Epithelial cell of proximal tubule (primary cell): ENCODE results near the gene RPS17. TPM values are rescaled to one million over a fixed set of nuclear protein-coding genes. Genes with fewer than 3 reads are reported as not detected.
"Not testable (repeated sequence)": the region's sequence is repeated elsewhere in the genome, so short reads cannot be mapped to it uniquely, and the experiment has no call there.

ENCODE experiments used
- DNase-seq: peaks from one replicate; pipeline ENCODE4 v3.0.0-alpha.2; 2011; ENCODE audit warnings: low read depth
- H3K4me3 ChIP-seq: 2 replicates; pipeline ENCODE4 v1.5.1; 2011; ENCODE audit warnings: low read depth, mild to moderate bottlenecking, low read length
- total RNA-seq: library from RNA; depleted of rRNA; stranded (reverse); fragments of >200 nt; gene quantifications from 2 replicates; pipeline ENCODE4 v1.2.3, GENCODE V29; 2015
- TF ChIP-seq, protein P1 (sequence below): conservative IDR thresholded peaks from 2 replicates; pipeline ENCODE4 v1.5.1; 2012; ENCODE audit warnings: low read depth, mild to moderate bottlenecking, low read length

The RPS17 gene
- total RNA-seq, 1 donor from 2014 or later: 4,952 TPM

DNA sequence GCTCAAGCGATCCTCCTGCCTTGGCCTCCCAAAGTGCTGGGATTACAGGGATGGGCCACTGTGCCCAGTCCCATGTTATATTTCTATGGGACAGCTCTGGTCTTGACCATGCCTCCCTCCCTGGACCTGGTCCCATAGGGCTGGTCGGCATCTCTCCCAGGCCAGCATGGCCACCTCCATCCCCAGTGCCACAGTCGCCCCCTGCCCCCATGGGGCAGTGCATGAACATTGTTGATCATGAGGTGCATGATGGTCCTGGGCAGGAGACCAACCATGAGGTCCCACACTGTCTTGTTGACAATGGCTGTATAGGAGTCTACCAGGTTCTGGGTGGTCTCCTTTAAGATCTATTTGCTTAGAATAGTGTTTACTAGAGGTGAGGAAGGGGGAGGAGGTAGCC is 6.5 kb downstream of the RPS17 start:
- no peak overlapping the region for H3K4me3 ChIP-seq
- DNase-seq: no peak
- TF ChIP-seq, protein P1, sequence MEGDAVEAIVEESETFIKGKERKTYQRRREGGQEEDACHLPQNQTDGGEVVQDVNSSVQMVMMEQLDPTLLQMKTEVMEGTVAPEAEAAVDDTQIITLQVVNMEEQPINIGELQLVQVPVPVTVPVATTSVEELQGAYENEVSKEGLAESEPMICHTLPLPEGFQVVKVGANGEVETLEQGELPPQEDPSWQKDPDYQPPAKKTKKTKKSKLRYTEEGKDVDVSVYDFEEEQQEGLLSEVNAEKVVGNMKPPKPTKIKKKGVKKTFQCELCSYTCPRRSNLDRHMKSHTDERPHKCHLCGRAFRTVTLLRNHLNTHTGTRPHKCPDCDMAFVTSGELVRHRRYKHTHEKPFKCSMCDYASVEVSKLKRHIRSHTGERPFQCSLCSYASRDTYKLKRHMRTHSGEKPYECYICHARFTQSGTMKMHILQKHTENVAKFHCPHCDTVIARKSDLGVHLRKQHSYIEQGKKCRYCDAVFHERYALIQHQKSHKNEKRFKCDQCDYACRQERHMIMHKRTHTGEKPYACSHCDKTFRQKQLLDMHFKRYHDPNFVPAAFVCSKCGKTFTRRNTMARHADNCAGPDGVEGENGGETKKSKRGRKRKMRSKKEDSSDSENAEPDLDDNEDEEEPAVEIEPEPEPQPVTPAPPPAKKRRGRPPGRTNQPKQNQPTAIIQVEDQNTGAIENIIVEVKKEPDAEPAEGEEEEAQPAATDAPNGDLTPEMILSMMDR: no peak

DNA sequence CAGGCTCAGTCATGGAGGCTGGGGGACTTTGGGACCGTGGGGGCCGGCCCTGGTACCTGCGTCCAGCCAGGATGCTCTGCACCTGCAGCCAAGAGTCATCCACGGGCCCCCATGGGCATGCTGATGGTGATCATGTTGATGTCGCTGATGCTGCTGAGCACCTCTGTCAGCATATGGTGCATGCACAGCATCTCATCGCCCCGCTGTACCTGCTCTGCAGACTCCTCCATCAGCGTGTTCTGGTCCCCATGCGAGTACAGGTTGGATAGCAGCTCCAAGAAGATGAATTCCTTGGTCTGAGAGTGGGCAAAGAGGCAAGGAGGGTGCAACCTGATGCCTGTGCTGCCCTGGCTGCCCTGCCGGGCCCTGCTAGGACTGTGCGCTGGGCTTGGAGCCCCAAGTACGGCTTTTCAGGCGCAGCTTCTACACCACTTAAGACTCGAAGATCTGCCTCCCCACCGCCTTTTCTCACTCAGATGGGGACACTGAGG is 7.2 kb downstream of the RPS17 start:
- no peak for DNase-seq
- TF ChIP-seq, protein P1: no peak
- H3K4me3 ChIP-seq: no peak overlapping the region

DNA sequence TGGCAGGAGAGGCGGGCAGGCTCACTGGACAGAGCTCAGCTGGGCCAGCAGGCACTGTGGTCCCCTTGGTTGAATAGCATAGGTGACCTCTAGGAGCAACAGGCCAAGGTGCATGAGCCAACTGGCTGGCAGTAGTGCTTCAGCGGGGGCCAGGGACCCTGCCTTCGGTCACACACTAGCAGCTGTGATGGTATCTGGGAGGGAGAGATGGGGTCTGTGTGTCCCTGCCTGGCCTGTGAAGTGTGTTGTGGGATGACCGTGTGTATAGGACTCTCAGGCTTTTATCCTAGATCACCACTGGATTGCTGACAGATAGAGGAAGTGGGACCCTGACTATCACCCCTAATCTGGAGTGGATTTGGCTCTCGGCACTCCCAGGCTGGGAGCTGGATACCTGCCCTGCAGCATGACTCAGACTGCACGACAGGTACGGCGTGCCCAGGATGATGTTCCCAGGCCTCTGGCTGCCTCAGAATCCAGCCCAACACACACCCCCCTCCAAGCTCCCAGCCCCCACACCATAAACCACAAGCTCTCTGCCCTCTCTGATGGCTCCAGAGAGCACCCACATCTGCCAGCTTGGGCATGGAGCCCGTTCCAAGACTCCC is 7.8 kb downstream of the RPS17 start:
- no peak overlapping the region for H3K4me3 ChIP-seq
- TF ChIP-seq, protein P1: no peak
- DNase-seq: no peak

DNA sequence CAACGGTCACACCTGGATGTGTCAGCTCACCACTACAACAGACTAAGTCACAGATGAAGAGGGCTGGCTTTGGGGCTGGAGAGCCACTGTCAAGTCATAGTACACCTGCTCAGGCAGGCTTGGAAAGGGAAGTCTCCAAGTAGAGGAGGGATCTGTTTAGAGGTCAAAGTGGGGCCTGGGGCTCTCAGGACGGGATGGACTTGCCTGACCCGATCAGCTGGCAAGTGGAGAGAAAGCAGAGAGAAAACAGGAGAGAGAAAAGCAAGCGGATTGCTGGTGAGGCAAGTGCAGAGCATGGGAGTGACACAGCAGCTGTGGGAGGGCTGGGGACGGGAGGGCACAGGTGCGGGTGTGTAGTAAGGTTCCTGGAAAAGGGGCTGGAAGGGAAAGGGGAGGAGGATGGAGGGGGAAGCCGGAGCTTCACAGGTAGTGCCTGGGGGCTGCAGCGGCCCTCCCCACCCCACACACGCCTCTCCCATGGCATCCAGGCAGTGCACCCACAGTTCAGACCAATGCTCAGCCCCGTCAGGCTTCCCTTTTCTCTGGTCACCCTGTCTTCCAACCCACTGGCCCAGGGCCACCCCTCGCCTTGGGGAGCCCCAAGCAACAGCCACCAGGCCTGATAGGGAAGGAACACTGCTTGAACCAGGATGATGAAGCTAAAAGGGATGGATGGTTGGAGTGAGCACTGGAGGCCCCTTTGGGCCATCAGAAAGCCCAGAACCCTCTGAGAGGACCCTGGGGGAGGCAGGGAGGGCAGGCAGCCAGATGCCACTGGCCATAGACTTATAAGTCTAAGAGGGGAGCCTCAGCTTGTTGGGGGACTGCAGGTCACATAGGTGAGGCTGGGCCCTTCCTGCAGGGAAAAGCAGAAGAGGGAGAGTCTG is 8.5 kb downstream of the RPS17 start:
- H3K4me3 ChIP-seq: no peak overlapping the region
- TF ChIP-seq, protein P1: no peak
- no peak for DNase-seq

DNA sequence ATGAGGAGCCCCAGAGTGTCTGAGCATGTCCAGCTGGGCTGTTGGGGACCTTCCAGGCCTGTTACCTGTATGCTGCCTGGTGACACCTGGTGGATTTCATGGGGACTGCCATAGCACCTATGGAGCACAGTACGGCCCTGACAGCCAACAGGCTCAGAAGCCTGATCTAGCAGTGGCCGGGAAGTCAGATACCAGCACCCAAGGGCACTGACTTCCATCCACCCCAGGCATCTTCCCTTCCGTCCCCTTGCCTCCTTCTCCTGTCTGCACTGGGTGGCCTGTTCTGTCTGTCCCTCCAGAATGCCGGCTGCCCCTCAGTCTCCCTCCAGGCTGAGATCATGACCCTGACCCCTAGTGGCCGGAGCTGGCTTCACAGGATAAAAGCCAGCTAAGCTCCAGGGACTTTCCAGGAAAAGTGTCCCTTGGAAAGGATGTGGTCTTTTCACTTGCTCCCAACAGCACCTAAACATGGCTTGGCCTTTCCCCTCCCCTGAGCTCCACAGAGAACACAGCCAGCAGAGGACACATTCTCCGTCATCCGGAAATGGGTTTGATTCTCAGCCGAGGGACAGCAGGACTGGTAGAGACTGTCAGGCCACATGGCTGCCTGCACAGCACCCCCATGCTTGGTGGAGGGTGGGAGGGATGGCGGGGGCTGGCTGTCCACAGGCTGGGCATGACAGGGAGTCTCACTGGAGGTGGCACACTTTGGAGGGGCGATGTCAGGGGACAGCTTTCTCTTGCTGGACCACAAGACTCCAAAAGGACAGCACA is 9.5 kb downstream of the RPS17 start:
- peak; percentile 22 for DNase-seq
- peak overlapping the region; percentile 50 for H3K4me3 ChIP-seq
- TF ChIP-seq, protein P1: peak; percentile 76

DNA sequence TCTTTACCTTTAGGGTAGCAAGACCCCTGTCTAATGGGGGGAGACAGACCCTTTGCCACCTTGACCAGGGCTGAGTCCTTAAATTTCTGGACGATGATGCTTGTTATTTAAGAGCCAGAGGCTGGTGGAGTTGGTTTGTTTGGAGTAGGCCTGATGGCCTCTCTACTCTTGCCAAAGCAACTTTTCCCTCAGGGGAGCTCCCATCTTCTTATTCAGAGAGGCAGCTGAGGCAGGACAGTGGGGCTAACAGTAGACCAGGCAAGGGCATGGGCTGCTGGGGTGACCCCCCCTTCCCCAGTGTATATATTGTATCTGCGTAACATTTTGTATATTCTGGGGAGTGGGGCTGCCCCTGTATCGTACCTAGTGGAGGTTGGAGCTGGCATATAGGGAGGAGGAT is 10.3 kb downstream of the RPS17 start:
- no peak for DNase-seq
- TF ChIP-seq, protein P1: no peak

DNA sequence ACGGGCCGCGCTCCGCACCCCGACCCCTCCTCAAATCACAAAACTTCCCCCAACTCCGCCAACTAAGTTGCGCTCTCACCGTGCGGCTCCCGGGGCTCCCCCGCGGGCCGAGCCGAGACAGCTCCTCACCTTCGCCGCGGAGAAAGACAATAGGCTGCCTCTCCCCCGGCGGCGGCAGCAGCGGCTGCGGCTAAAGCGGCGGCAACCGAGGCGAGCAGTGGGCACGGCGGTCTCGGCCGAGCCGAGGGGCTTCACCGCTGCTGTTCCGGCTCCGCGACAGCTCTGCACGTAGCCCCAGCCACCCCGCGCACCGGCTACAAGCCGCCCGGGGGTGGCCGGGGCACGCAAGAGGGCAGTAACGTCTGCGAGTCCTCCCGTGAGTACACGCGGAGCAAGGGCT is 26.7 kb downstream of the RPS17 start:
- DNase-seq, H3K4me3 ChIP-seq: not testable (repeated sequence)

More for the DNA sequence above, 10.3 kb downstream of the RPS17 start:
- no peak overlapping the region for H3K4me3 ChIP-seq

DNA sequence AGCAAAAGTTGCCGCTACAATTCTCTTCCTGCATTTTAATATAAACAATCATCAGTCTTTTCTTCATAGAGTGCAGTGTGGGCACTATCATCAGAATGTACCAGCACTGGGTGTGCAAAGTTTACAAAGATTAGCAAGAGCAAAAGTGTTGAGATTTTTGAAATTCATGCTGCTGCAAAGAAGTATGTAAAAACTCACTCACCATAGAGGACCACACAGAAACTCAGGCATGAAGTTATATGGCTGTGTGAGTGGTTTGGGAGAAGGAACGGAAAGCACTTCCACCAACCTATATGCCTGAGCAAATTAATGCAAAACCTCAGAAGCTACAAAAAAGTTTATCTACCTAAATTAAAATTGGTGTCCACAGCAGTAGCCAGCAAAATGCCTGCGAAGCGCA is 32.6 kb downstream of the RPS17 start:
- not testable (repeated sequence) for H3K4me3 ChIP-seq, DNase-seq

DNA sequence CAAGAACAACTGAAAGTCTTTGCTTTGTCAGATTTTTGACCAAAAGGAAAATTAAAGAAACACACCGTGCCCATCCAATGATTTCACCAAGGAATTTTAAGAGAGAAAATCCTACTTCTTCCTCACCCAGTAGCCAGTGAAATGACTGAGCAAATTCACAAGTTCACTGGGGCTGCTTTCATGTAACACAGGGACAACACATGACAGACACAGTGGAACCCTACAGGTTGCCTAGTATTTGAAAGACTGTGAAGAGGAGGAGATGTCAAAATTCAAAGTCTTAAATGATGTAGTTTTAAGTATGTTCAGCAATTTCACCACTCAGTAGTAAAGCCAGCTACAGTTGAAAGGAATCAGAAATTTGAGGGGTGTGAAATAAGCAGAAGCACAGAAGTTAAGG is 33.2 kb downstream of the RPS17 start:
- DNase-seq, H3K4me3 ChIP-seq: not testable (repeated sequence)

DNA sequence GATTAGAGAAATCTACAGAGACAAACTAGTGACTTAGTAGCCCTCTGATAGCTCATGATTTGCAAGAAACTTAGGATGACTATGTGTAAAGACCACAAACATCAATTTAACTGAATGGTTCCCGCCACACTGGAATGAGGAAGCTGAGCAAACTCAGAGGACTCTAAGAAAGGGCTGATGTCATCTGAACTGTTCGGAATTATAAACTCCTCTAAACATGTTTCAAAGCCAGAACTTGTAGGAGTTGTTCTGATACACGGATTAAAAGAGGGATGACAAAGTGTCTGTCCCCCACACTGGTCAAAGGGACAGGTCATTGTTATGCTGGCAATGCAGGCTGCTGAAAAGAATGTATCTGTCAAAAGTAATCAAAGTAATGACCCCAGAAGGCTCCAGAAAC is 34.4 kb downstream of the RPS17 start:
- DNase-seq, H3K4me3 ChIP-seq: not testable (repeated sequence)

DNA sequence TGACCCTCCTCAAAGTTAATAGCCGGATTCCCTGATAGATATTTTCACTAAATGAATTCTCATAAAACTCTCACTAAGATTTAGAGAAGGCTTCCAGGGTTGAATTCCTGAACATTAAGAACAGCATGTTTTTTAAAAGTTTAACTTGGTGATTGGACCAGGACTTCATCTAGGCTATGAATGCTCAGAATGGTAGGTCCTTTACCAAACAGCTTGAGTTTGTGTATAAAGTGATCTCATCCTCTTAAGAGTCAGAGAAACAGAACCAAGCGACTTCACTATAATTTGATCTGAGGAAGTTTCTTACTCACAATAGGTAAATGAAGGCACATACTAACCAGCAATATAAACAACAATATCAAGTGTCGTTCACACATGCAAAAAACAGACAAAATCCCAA is 36.2 kb downstream of the RPS17 start:
- not testable (repeated sequence) for H3K4me3 ChIP-seq, DNase-seq
